ENCODE data around the gene BBS5.
"Not testable (repeated sequence)": the region's sequence is repeated elsewhere in the genome, so short reads cannot be mapped to it uniquely, and the experiment has no call there.

DNA sequence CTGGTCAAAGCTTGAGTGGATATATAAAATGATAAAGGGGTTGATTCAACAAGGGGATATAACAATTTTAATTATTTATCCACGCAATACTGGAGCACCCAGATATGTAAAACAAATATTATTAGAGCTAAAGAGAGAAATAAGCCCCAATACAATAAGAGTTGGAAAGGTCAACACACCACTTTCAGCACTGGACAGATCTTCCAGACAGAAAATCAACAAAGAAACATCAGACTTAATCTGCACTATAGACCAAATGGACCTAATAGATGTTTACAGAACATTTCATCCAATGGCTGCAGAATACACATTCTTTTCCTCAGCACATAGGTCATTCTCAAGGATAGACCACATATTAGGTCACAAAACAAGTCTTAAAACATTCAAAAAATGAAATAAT, 45.1 kb upstream of the BBS5 start:
- TF ChIP-seq, protein P1, sequence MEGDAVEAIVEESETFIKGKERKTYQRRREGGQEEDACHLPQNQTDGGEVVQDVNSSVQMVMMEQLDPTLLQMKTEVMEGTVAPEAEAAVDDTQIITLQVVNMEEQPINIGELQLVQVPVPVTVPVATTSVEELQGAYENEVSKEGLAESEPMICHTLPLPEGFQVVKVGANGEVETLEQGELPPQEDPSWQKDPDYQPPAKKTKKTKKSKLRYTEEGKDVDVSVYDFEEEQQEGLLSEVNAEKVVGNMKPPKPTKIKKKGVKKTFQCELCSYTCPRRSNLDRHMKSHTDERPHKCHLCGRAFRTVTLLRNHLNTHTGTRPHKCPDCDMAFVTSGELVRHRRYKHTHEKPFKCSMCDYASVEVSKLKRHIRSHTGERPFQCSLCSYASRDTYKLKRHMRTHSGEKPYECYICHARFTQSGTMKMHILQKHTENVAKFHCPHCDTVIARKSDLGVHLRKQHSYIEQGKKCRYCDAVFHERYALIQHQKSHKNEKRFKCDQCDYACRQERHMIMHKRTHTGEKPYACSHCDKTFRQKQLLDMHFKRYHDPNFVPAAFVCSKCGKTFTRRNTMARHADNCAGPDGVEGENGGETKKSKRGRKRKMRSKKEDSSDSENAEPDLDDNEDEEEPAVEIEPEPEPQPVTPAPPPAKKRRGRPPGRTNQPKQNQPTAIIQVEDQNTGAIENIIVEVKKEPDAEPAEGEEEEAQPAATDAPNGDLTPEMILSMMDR (IDR thresholded peaks at IDR 0.05; ENCODE audit: insufficient read depth, low read length, poor library complexity, severe bottlenecking), result not testable (repeated sequence)
- not testable (repeated sequence) for TF ChIP-seq EZH2phosphoT487 (conservative IDR thresholded peaks at IDR 0.05; ENCODE audit: low read length)

Data from SU-DHL-6 (cell line).